Brain microvascular endothelial cell (primary cell): ENCODE results near the gene EXOSC1.
"Not testable (repeated sequence)": the region's sequence is repeated elsewhere in the genome, so short reads cannot be mapped to it uniquely, and the experiment has no call there.

ENCODE experiments used
- DNase-seq: peaks from one replicate; pipeline ENCODE4 v3.0.0-alpha.2; 2020
- H3K27ac ChIP-seq: fragments of 250-450 bp; sonication (Bioruptor Pico); 2 replicates; pipeline ENCODE4 v1.5.1; 2020; ENCODE audit warnings: mild to moderate bottlenecking, moderate library complexity
- H3K27me3 ChIP-seq: fragments of 250-450 bp; sonication (Bioruptor Pico); replicated peaks from 2 replicates; pipeline ENCODE4 v1.5.1; 2020; ENCODE audit warnings: mild to moderate bottlenecking
- H3K36me3 ChIP-seq: fragments of 250-450 bp; sonication (Bioruptor Pico); replicated peaks from 2 replicates; pipeline ENCODE4 v1.5.1; 2020; ENCODE audit warnings: mild to moderate bottlenecking
- H3K4me3 ChIP-seq: 2 replicates; pipeline ENCODE4 v1.5.1; 2011; ENCODE audit warnings: low read depth, mild to moderate bottlenecking, control low read depth, low read length, moderate library complexity
- in situ Hi-C: cut with HindIII; loops from 2 replicates; pipeline ENCODE4 v1.10.0; 2017; ENCODE audit warnings: low sequenced_read_pairs, low pct_ligation_motif_present
- TF ChIP-seq, protein P1 (sequence below): IDR thresholded peaks from 2 replicates; pipeline ENCODE4 v1.5.1; 2011; ENCODE audit warnings: low read depth, mild to moderate bottlenecking, moderate library complexity, low read length, control low read depth, inconsistent platforms; ENCODE audit errors: missing control alignments

EXOSC1 gene

DNA sequence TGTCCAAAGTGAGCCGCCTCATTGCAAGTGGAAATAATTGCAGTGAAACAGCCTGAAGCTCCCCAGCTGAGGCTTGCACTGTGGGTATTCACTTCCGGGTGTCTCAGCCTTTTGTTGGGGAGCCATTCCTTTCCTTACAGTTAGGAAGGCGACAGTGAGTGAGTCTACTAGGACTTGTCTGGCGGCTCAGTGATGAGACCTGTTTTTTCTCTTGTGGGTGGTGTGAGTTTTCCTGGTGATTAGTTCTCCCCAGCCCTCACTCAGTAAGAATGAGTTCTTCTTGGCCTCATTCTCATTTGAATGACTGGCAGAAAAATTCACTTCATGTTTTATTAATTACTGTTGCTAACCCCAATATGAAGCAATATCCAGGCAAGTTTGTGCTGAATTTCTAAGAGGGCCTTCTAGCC is 17.2 kb downstream of the EXOSC1 start:
- Histone ChIP-seq H3K36me3 (peaks cover 34% of the 10 kb centered on the region), H3K4me3 (peak overlapping the region; percentile 92), H3K27me3 (no peaks in the 10 kb centered on the region), H3K27ac (peak overlapping the region; percentile 59)
- peak; percentile 12 for DNase-seq
- TF ChIP-seq, protein P1, sequence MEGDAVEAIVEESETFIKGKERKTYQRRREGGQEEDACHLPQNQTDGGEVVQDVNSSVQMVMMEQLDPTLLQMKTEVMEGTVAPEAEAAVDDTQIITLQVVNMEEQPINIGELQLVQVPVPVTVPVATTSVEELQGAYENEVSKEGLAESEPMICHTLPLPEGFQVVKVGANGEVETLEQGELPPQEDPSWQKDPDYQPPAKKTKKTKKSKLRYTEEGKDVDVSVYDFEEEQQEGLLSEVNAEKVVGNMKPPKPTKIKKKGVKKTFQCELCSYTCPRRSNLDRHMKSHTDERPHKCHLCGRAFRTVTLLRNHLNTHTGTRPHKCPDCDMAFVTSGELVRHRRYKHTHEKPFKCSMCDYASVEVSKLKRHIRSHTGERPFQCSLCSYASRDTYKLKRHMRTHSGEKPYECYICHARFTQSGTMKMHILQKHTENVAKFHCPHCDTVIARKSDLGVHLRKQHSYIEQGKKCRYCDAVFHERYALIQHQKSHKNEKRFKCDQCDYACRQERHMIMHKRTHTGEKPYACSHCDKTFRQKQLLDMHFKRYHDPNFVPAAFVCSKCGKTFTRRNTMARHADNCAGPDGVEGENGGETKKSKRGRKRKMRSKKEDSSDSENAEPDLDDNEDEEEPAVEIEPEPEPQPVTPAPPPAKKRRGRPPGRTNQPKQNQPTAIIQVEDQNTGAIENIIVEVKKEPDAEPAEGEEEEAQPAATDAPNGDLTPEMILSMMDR = no peak
- in situ Hi-C loops = no loop called here

DNA sequence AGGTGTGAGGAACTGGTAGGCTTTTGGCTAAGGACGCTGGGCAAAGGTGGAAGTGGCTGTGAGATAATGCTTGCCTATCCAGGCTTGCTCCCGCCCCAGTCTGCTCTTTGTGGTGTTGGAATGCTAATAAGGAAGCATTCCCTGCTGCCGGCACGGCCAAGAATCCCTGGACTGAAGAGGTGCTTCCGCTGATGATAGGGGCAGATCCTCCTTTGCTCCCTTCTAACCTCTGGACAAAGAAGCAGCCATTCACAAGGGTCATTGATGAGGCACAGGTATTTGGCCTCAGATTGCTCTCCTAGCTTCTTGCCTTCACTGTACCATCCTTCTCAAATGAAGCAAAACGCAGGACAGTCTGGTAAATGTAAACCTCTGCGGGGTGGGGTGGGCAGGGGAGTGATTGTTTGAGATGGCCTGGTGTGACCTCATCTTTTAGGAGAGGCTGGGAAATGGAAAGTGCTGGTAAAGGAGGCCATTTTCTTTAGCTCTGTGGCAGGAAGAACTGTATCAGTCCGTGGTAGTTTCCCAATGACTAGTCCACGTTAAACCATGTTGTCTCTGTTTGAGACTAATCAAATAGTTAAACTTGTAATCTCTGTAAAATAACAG is 18.1 kb downstream of the EXOSC1 start:
- H3K36me3 ChIP-seq = peaks cover 30% of the 10 kb centered on the region
- peak overlapping the region; percentile 59 for H3K27ac ChIP-seq
- H3K4me3 ChIP-seq = peak overlapping the region; percentile 92
- DNase-seq = no peak
- in situ Hi-C loops = no loop called here
- no peaks in the 10 kb centered on the region for H3K27me3 ChIP-seq
- TF ChIP-seq, protein P1 = no peak

DNA sequence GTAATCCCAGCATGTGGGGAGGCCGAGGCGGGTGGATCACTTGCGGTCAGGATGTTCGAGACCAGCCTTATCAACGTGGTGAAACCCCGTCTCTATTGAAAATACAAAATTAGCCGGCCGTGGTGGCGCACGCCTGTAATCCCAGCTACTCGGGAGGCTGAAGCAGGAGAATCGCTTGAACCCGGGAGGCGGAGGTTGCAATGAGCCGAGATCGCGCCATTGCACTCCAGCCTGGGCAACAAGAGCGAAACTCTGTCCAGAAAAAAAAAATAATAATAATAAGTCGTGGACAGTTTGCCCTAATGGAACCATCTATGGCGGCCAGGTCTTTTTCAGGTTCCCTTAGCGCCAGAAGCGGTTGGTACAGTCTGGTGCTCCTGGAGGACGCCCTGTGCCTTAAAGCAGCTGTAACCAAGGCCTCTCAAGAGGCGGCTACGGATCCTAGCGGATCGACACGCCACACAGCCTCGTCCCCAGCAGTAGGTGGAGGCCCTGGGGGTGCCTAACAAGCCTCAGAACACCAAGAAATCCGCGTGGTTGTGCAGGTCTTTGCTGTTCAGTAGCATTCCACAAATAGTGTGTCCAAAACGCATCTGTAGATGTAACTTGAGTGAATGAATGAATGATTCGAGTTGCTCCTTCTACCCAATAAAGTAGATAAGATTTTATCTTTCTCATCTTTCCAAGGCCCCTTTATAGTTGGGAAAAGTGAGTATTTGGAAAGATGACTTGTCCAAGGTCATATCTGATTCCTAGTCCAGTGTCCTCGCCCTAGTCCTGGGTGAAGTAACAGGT is 18.8 kb downstream of the EXOSC1 start:
- TF ChIP-seq, protein P1 = no peak
- Histone ChIP-seq H3K36me3 (peaks cover 27% of the 10 kb centered on the region), H3K27ac (peak overlapping the region; percentile 59), H3K4me3 (peak overlapping the region; percentile 92), H3K27me3 (no peaks in the 10 kb centered on the region)
- peak; percentile 28 for DNase-seq
- in situ Hi-C loops = no loop called here

DNA sequence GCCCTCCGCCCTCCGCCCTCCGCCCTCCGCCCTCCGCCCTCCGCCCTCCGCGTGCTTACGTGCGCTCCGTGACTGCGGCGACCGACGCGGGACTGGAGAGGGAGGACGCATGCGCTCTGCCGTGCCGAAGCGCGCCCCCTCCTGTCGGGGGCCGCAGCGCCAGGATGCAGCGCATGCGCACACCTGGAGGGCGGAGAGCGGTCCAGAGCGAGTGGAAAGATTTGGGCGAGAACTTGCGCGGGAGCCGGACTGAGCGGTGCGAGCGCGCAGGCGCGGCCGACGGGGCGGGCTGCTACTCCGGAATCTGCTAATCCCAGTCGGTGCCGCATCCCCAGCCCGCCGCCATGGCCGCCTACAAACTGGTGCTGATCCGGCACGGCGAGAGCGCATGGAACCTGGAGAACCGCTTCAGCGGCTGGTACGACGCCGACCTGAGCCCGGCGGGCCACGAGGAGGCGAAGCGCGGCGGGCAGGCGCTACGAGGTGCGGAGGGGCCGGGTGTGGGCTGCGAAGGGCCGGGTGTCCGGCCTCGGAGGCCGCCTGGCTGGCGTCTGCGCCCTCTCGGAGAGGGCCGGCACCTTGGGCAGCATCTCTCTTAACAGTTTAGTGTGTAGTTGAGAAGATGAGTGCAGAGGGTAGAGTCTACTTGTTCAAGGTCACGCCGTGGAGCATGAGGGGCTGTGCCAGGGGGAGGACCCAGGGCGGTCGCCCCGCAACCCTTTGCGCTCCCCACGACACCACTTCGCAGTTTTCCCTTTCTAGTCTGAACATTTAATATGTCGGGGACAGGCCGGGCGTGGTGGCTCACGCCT is 19.6 kb downstream of the EXOSC1 start, which contains the start of gene PGAM1:
Gene PGAM1, plus strand, starts transcription at position 228 of the 812 bp plus-strand sequence. Its CDS starts 117 bp downstream, at position 345.
- DNase-seq = peak; percentile 91
- TF ChIP-seq, protein P1 = peak; percentile 75
- Histone ChIP-seq H3K36me3 (peaks cover 21% of the 10 kb centered on the region), H3K27ac (peak within 1 kb of the TSS; percentile 59), H3K27me3 (no peaks in the 10 kb centered on the region), H3K4me3 (peak within 1 kb of the TSS; percentile 92)
- in situ Hi-C loops = no loop called here

DNA sequence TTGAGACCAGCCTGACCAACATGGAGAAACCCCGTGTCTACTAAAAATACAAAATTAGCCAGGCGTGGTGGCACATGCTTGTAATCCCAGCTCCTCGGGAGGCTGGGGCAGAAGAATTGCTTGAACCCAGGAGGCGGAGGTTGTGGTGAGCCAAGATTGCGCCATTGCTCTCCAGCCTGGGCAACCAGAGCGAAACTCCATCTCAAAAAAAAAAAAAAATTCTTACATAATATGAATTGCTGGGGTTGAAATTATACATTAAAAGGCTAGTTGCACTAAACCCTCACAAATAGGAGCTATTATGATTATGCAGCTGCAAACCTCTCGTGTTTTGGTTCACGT is 22.1 kb downstream of the EXOSC1 start:
- DNase-seq, H3K27me3 ChIP-seq, H3K36me3 ChIP-seq, in situ Hi-C loops, H3K4me3 ChIP-seq: not testable (repeated sequence)
- H3K27ac ChIP-seq = peak overlapping the region; percentile 58

DNA sequence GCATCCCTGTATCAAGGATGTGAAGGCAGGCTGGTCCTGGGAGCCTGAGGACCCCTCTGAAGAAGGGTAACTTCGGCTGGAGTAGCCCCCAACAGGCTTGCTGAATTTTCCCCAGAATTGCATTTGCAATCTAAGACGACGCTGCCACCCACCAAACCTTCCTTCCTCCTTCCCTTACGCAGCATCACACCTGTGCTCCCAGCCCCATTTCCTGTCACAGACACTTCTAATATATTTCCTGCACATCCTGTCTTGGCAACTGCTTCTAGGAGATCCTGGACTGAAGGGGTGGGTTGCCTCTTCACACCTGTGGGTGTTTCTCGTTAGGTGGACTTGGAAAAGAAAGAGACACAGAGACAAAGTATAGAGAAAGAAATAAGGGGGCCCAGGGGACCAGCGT is 29.2 kb downstream of the EXOSC1 start:
- TF ChIP-seq, protein P1 = no peak
- H3K27me3 ChIP-seq = no peaks in the 10 kb centered on the region
- no peak for DNase-seq
- in situ Hi-C loops = no loop called here
- H3K27ac ChIP-seq = no peak overlapping the region
- H3K36me3 ChIP-seq = no peaks in the 10 kb centered on the region
- H3K4me3 ChIP-seq = no peak overlapping the region
